GM21360 (cell line): ENCODE data around the gene CENPF.

Experiments used
- ATAC-seq: cut with Tn5 transposase; IDR thresholded peaks from one replicate; pipeline ENCODE4 v1.9.1; 2021; ENCODE audit warnings: mild to moderate bottlenecking, moderate library complexity; ENCODE audit not compliant: unreplicated experiment

The CENPF gene

DNA sequence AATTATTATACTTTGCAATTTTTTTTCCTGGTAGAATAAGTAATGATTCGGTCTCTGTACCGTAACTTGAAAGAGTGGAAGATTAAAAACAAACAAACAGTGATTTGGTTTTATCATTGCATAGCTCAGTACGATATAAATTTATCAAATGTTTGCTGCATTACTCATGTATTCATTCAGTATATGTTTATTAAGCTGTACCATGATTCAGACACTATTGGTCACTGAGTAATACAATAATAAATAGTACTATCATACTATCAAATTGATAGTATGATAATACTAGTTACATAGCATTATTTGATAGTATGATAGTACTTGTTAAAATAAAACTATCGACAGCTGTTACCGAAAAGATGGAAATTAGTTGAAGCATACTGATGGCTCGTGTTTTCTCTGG, 12.1 kb downstream of the CENPF start:
- no peak for ATAC-seq

DNA sequence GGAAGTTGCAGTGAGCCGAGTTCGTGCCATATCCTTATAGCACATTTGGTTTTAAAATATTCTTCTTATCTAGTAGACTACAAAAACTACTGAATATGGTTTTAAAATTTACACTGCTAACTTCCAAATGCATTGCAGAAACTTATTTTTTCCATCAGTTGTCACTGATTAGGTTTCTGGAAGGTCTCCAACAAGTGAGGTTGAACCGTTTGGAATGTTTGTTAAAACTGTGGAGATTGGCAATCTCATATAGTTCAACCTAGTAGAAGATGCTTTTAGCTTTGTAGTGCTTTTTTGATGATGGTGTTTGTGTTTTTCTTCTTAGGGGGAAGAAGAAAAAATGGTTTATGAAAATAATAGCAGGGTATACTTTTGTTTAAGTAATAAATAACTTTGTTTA, 12.9 kb downstream of the CENPF start:
- no peak for ATAC-seq

DNA sequence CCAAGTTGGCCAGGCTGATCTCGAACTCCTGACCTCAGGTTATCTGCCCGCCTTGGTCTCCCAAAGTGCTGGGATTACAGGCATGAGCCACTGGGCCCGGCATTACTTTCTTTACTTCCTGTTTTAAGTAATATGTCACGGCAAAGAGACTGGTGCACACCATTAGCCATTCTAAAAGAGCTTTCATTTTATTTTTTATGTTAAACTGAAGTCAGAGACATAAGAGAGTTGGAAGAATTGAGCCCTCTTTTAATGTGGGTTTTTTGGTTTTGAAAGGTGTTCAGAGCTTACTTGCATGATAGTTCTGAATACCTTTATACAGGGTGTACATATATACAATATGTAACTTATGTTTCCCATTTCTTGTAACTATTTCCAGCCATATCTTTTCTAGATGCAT, 14.3 kb downstream of the CENPF start:
- ATAC-seq = no peak

DNA sequence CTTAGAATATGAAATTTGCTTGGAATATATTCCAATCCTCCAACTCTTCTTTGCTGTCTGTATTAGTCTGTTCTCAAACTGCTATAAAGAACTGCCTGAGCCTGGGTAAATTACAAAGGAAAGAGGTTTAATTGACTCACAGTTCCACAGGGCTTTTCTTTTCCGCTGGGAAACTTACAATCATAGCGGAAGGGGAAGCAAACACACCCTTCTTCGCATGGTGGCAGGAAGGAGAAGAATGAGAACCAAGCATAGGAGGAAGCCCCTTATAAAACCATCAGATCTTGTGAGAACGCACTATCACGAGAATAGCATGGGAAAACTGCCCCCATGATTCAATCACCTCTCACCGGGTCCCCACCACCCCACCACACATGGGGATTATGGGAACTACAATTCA, 14.8 kb downstream of the CENPF start:
- ATAC-seq = no peak

DNA sequence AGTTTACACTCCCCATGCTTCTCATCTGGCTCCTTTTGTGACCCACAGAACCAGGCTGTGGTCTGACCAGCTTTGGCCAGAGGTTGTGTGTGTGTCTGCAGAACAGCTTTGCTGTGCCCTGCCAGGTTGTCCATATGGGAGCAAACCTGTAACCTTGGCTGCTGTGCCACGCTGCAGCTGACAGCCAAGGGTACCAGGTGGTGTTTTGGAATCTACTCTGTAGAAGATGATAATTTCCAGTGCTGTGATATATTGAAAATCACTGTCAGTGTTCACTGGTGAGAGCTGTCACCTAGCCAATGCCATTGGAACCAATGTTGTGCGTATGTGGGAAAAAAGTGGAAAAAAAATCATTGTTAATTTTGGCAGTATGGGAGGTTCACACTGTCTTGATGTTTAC, 18.2 kb downstream of the CENPF start:
- ATAC-seq = no peak

DNA sequence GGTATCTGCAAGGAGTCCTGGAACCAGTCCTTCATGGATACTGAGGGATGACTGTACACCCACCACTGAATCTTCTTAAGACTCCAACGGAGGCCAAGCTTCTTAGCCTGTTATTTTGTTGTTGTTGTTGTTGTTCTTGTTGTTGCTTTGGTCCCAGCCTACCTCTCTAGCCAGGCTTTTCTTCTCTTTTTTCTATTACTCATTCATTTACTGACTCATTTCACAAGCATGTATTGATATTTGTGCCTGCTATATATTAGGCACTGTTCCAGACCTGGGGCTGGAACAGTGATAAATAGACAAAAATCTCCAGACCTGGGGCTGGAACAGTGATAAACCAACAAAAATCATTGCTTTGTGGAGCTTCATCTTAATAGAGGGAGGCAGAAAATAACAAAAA, 20.4 kb downstream of the CENPF start:
- ATAC-seq = no peak

DNA sequence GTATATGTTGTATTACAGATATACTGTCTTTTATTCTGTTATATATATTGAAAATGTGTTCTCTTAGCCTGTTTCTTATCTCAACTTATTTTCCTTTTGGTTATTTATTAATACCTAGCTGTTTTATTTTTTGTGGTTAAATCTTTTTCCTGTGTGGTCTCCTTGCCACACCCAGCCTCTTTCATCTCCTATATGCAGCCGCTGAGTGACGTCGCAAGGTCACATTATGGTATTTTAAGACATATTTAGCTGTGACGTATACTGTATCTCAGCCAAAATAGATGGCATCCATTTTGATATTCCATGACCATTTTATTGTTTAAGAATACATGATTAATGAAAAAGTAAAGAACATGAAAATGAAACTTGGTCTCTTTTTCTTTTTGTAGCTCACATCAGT, 29.1 kb downstream of the CENPF start:
- ATAC-seq = no peak

DNA sequence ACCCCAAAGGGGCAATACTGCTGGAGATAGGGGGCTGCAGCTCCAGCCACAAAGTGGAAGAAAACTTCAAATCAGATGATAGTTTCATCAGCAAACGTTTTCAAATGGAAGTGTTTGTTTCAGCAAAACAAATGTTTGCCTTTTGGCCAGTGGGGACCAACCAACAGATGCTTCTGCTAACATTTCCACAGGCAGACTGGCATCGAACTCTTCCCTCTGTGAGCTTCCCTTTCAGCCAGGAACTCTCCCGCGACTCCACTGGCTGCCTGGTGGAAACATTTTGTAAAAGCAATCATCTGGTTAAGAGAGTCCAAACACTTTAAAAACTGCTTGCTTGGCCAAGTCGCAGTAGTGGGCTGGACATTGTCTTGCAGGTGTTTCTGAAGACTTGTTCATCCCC, 30.7 kb downstream of the CENPF start:
- no peak for ATAC-seq

DNA sequence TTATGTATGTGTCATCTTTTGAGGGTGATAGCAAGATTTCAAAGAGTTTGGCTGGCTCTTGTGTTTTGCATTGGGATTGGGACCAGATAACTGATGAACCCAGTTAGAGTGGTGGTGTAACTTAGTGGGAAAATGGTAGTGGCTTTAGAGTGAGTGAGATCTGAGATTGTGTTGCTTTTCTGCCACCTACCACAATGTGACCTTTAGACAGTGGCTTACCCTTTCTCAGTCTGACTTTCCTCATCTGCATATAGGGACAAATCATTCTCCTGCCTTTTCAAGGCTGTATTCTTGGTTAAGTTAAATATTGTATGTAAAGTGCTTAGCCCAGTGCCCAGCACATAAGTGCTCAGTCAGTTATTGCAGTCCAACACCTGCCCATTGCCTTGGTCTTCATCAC, 31.3 kb downstream of the CENPF start:
- ATAC-seq = no peak

DNA sequence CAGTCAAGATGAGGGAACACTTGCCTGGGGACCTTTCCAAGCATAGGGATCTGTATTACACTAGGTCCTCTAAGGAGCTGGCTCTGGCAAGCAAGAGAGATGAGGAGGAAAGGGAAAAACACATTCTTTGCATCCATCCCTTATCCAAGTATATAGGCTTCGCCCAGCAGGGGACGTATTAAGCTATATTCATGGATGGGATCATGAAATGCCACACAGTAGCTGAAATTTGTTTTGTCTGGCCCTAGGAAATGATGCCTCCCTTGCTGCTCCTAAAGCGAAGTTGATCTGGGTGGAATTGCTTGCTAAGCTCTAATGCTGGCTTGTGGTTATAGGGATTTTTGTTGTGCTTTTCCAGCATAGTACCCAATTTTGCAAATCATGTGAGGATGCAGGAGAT, 32.1 kb downstream of the CENPF start:
- ATAC-seq = no peak

DNA sequence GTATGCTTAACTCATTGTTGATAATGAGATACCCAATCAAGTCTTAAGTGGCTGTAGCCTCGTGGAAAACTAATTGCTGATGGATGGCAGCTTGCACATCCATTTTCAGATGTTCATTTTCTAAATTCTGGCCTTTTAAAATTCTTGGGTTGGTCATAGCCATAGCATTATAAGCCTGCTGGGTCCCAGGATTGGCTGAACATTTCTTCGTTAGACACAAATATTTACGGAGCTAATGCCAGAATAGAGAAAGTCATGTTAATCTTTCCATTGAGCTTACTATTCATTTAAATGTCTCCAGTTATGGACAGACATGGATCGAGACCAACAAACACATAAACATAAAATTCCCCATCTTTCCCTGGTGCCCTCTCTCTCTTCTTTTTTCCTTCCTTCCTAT, 32.5 kb downstream of the CENPF start:
- no peak for ATAC-seq

DNA sequence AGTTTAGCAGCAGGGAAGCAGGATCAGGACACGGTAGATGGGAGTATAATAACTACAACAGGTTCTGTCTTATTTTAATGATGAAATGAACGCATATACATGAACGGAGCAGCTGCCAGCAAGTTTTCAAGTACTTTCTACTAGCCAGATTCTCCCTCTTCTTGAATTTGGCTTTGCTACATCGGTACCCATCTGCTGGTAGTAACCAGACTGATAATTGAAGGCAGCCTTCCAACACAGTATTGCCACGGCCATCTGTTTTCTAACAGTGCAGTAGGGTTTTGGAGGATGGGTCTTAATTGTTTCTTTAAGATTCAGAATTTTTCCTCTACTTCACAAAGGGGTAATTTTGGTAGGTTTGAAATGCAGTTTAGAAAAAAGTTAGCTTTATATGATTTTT, 33.4 kb downstream of the CENPF start:
- no peak for ATAC-seq

DNA sequence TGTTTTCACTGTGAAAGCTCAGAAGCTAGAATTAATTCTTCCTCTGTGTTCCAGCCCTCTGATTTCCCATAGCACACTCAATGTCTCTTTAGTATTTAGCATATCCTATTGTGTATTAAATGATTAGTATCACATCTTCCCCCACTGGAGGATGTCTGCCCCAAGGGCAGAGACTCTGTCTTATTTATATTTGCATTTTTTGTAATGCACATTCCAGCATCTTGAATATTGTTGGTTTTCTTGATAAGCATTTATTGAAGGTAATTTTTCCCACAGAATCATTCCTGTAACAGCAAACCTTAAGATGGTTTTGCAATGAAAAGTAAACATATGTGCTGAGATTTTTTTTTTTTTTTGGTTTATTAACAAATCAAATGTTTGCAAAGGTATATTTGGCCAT, 34.1 kb downstream of the CENPF start:
- ATAC-seq = no peak

DNA sequence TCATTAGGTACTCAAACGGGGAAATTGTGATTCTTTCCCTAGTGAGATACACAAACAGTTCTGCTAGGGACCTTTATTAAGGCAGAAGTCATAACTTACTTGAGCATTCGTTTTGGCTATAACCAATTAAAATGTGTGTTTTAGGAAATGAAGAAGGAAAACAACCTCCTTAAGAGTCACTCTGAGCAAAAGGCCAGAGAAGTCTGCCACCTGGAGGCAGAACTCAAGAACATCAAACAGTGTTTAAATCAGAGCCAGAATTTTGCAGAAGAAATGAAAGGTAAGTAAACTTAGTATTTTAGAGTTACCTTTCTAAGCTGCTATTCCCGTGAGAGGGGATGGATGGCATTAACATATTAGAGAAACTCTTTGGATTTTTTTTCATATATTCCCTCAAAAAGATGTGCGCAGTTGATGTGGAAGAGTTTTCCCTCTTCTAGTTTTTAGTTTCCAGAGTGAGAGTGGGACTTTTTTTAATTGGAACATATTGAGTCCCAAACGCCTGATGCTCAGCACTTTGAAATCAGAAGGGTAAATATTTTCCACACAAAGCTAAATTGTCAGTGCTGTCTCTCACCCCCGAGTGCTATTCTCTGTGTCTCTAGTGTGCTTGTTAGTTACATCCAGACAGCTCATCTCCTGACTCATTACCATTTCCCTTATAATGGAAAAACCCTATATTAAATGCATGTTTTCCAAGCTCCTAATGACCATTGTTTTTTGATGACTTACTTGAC, 34.9 kb downstream of the CENPF start:
- ATAC-seq = no peak

DNA sequence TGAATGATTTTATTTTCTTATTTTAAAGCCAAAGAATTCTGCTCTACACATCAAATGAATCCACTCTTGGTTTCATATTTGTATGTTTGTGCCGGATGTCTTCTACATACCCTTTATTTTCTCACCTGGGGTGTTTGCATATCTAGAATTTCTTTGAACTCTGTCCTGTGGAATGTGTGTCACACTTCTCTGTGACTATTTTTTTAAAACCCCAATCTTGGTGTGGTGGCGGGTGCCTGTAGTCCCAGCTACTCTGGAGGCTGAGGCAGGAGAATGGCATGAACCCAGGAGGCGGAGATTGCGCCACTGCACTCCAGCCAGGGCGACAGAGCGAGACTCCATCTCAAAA, 35.4 kb downstream of the CENPF start:
- ATAC-seq = no peak

DNA sequence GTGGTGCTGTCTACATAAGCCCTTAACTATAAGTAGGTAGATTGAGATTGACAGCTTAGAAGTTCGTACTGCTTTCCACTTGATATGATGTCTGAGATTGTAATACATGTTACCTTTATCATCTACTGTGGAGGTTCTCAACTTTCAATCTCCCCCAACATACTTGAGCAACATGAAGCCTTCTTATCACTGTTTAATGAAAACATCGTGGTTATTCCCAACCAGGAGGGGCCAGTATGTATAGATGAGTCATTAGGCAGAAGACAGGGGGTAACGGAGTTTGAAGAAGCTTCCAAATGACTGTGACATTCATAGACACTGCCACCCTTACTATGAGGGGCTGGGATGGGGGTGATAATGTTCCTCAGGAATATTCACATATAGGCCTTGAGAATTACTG, 36.0 kb downstream of the CENPF start:
- ATAC-seq = no peak

DNA sequence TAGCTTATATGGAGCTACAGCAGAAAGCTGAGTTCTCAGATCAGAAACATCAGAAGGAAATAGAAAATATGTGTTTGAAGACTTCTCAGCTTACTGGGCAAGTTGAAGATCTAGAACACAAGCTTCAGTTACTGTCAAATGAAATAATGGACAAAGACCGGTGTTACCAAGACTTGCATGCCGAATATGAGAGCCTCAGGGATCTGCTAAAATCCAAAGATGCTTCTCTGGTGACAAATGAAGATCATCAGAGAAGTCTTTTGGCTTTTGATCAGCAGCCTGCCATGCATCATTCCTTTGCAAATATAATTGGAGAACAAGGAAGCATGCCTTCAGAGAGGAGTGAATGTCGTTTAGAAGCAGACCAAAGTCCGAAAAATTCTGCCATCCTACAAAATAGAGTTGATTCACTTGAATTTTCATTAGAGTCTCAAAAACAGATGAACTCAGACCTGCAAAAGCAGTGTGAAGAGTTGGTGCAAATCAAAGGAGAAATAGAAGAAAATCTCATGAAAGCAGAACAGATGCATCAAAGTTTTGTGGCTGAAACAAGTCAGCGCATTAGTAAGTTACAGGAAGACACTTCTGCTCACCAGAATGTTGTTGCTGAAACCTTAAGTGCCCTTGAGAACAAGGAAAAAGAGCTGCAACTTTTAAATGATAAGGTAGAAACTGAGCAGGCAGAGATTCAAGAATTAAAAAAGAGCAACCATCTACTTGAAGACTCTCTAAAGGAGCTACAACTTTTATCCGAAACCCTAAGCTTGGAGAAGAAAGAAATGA, 37.6 kb downstream of the CENPF start:
- no peak for ATAC-seq

DNA sequence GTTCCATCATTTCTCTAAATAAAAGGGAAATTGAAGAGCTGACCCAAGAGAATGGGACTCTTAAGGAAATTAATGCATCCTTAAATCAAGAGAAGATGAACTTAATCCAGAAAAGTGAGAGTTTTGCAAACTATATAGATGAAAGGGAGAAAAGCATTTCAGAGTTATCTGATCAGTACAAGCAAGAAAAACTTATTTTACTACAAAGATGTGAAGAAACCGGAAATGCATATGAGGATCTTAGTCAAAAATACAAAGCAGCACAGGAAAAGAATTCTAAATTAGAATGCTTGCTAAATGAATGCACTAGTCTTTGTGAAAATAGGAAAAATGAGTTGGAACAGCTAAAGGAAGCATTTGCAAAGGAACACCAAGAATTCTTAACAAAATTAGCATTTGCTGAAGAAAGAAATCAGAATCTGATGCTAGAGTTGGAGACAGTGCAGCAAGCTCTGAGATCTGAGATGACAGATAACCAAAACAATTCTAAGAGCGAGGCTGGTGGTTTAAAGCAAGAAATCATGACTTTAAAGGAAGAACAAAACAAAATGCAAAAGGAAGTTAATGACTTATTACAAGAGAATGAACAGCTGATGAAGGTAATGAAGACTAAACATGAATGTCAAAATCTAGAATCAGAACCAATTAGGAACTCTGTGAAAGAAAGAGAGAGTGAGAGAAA, 38.4 kb downstream of the CENPF start:
- no peak for ATAC-seq

DNA sequence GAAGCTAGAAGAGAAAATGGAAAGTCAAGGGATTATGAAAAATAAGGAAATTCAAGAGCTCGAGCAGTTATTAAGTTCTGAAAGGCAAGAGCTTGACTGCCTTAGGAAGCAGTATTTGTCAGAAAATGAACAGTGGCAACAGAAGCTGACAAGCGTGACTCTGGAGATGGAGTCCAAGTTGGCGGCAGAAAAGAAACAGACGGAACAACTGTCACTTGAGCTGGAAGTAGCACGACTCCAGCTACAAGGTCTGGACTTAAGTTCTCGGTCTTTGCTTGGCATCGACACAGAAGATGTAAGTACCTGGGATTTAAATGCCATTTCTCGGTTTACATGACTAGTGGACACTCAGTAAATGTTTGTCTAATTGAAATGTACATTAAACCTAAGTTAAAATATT, 40.0 kb downstream of the CENPF start:
- no peak for ATAC-seq

DNA sequence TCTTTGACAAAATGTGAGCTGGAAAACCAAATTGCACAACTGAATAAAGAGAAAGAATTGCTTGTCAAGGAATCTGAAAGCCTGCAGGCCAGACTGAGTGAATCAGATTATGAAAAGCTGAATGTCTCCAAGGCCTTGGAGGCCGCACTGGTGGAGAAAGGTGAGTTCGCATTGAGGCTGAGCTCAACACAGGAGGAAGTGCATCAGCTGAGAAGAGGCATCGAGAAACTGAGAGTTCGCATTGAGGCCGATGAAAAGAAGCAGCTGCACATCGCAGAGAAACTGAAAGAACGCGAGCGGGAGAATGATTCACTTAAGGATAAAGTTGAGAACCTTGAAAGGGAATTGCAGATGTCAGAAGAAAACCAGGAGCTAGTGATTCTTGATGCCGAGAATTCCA, 42.7 kb downstream of the CENPF start:
- no peak for ATAC-seq

DNA sequence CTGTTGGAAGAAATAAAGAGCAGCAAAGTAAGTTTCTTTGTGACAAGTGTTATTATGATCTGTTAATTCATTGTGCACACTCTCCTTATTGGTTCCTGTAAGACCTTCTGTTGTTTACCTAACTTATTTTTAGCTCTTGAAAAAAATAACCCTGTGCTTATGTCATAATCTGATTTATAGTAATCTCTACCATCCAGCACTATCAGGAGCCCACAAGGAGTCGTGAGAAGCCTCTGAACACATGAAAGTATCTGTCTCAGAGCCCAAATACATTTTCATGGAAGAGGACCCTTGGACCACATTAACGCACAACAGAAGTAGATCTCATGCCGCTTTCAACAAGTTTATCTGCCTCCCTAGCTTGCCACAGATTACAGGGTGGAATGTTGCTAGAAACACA, 45.8 kb downstream of the CENPF start:
- no peak for ATAC-seq

DNA sequence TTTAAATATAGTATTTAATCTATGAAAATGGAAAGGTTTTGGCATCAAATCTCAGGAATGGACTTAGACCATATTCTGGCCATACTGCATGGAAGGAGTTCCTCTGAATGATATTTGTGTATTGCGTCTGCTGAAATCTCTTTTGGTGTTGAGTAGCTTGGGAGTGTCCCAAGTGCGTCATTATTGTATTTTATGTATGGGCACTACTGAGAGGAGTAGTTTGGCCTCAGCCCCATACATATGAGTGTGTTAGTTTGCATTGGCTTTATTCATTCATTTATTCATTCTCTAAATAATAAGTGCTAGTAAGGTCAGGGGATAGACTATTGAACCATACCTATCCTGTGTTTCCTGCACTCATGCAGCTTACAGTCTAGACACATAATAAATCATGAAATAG, 46.6 kb downstream of the CENPF start:
- no peak for ATAC-seq
